ENCODE results near the gene CPED1. TPM values are rescaled to one million over a fixed set of nuclear protein-coding genes. Genes with fewer than 3 reads are reported as not detected.

Gene CPED1
- polyA plus RNA-seq, 1 donor from 2014 or later = not detected

- Histone ChIP-seq H3K4me2 (ENCODE audit: low read length) (no peak overlapping the region), H3K79me2 (replicated peaks; ENCODE audit: insufficient read depth, low read length) (no peaks in the 10 kb centered on the region), H4K20me1 (ENCODE audit: insufficient read depth) (no peaks in the 10 kb centered on the region), H3K27me3 (ENCODE audit: insufficient read depth, low read depth, low read length) (no peaks in the 10 kb centered on the region), H3K27ac (ENCODE audit: low read length) (no peak overlapping the region), H3K4me3 (ENCODE audit: low read length) (no peak overlapping the region), H3F3A (ENCODE audit: insufficient read depth, low read length, poor library complexity, severe bottlenecking) (no peaks in the 10 kb centered on the region), H2AFZ (ENCODE audit: low read depth, low read length) (no peak overlapping the region), H3K36me3 (ENCODE audit: insufficient read depth, low read length) (no peaks in the 10 kb centered on the region), H3K9me3 (ENCODE audit: low read length) (no peaks in the 10 kb centered on the region), H3K9me2 (ENCODE audit: insufficient read depth, low read length) (no peaks in the 10 kb centered on the region), H3K9ac (ENCODE audit: low read length) (no peak overlapping the region)
- TF ChIP-seq EZH2 (IDR thresholded peaks at IDR 0.05; ENCODE audit: borderline replicate concordance, insufficient read depth, low read length, poor library complexity, severe bottlenecking) (no peak), RAD21 (conservative IDR thresholded peaks at IDR 0.05) (no peak), TAF1 (IDR thresholded peaks at IDR 0.05; ENCODE audit: low read depth) (no peak), MXI1 (conservative IDR thresholded peaks at IDR 0.05; ENCODE audit: poor library complexity, severe bottlenecking) (no peak), POLR2AphosphoS5 (IDR thresholded peaks at IDR 0.05) (no peak), SMC3 (conservative IDR thresholded peaks at IDR 0.05; ENCODE audit: poor library complexity) (no peak), EP300 (conservative IDR thresholded peaks at IDR 0.05; ENCODE audit: poor library complexity, severe bottlenecking) (no peak)
- TF ChIP-seq, protein P1, sequence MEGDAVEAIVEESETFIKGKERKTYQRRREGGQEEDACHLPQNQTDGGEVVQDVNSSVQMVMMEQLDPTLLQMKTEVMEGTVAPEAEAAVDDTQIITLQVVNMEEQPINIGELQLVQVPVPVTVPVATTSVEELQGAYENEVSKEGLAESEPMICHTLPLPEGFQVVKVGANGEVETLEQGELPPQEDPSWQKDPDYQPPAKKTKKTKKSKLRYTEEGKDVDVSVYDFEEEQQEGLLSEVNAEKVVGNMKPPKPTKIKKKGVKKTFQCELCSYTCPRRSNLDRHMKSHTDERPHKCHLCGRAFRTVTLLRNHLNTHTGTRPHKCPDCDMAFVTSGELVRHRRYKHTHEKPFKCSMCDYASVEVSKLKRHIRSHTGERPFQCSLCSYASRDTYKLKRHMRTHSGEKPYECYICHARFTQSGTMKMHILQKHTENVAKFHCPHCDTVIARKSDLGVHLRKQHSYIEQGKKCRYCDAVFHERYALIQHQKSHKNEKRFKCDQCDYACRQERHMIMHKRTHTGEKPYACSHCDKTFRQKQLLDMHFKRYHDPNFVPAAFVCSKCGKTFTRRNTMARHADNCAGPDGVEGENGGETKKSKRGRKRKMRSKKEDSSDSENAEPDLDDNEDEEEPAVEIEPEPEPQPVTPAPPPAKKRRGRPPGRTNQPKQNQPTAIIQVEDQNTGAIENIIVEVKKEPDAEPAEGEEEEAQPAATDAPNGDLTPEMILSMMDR (IDR thresholded peaks at IDR 0.05; ENCODE audit: poor library complexity, severe bottlenecking) = no peak
- TF ChIP-seq, protein P2, sequence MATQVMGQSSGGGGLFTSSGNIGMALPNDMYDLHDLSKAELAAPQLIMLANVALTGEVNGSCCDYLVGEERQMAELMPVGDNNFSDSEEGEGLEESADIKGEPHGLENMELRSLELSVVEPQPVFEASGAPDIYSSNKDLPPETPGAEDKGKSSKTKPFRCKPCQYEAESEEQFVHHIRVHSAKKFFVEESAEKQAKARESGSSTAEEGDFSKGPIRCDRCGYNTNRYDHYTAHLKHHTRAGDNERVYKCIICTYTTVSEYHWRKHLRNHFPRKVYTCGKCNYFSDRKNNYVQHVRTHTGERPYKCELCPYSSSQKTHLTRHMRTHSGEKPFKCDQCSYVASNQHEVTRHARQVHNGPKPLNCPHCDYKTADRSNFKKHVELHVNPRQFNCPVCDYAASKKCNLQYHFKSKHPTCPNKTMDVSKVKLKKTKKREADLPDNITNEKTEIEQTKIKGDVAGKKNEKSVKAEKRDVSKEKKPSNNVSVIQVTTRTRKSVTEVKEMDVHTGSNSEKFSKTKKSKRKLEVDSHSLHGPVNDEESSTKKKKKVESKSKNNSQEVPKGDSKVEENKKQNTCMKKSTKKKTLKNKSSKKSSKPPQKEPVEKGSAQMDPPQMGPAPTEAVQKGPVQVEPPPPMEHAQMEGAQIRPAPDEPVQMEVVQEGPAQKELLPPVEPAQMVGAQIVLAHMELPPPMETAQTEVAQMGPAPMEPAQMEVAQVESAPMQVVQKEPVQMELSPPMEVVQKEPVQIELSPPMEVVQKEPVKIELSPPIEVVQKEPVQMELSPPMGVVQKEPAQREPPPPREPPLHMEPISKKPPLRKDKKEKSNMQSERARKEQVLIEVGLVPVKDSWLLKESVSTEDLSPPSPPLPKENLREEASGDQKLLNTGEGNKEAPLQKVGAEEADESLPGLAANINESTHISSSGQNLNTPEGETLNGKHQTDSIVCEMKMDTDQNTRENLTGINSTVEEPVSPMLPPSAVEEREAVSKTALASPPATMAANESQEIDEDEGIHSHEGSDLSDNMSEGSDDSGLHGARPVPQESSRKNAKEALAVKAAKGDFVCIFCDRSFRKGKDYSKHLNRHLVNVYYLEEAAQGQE (IDR thresholded peaks at IDR 0.05; ENCODE audit: borderline replicate concordance) = no peak
Observed at GRCh38 chr7:120944826-120945562, 43.5 kb upstream of the CPED1 start.

DNA sequence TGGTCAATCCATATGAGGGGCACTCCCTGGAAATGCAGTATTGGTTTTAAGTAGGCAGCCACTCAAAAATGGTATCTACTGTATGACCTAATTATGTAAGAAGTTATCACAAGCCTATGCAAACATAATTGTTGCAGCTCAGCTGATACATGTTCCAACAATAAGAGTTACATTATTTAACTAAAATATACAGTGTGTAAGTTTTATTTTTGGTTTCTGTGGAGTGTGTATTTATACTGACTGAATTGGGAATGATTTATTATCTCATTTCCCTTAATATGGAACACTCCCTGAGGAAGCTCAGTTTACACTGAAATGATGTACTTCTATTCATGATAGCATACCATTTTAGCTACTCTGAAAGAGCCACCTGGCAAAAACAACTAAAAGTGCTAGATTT is 40.5 kb upstream of the CPED1 start:
- Histone ChIP-seq H3K9ac (ENCODE audit: low read length) (no peak overlapping the region), H3K9me3 (ENCODE audit: low read length) (no peaks in the 10 kb centered on the region), H3K27me3 (ENCODE audit: insufficient read depth, low read depth, low read length) (no peaks in the 10 kb centered on the region), H3K79me2 (replicated peaks; ENCODE audit: insufficient read depth, low read length) (peaks cover 18% of the 10 kb centered on the region), H3K9me2 (ENCODE audit: insufficient read depth, low read length) (no peaks in the 10 kb centered on the region), H3F3A (ENCODE audit: insufficient read depth, low read length, poor library complexity, severe bottlenecking) (no peaks in the 10 kb centered on the region), H3K27ac (ENCODE audit: low read length) (no peak overlapping the region), H3K4me2 (ENCODE audit: low read length) (no peak overlapping the region), H3K36me3 (ENCODE audit: insufficient read depth, low read length) (no peaks in the 10 kb centered on the region), H4K20me1 (ENCODE audit: insufficient read depth) (no peaks in the 10 kb centered on the region), H3K4me3 (ENCODE audit: low read length) (no peak overlapping the region), H2AFZ (ENCODE audit: low read depth, low read length) (no peak overlapping the region)
- TF ChIP-seq MXI1 (conservative IDR thresholded peaks at IDR 0.05; ENCODE audit: poor library complexity, severe bottlenecking) = no peak
- TF ChIP-seq TAF1 (IDR thresholded peaks at IDR 0.05; ENCODE audit: low read depth) = no peak
- TF ChIP-seq, protein P2 (IDR thresholded peaks at IDR 0.05; ENCODE audit: borderline replicate concordance) = no peak
- no peak for TF ChIP-seq EZH2 (IDR thresholded peaks at IDR 0.05; ENCODE audit: borderline replicate concordance, insufficient read depth, low read length, poor library complexity, severe bottlenecking)
- no peak for TF ChIP-seq RAD21 (conservative IDR thresholded peaks at IDR 0.05)
- no peak for TF ChIP-seq POLR2AphosphoS5 (IDR thresholded peaks at IDR 0.05)
- no peak for TF ChIP-seq EP300 (conservative IDR thresholded peaks at IDR 0.05; ENCODE audit: poor library complexity, severe bottlenecking)
- TF ChIP-seq, protein P1 (IDR thresholded peaks at IDR 0.05; ENCODE audit: poor library complexity, severe bottlenecking) = no peak
- no peak for TF ChIP-seq SMC3 (conservative IDR thresholded peaks at IDR 0.05; ENCODE audit: poor library complexity)
